Epidermal melanocyte (primary cell): ENCODE results near the gene ADSS1.
A peak's percentile ranks its signal among the peaks of the same experiment; 100 is the strongest.
"Not testable (repeated sequence)": the region's sequence is repeated elsewhere in the genome, so short reads cannot be mapped to it uniquely, and the experiment has no call there.

ENCODE experiments used
- DNase-seq: peaks from one replicate; pipeline ENCODE4 v3.0.0; 2011; ENCODE audit warnings: low spot score; ENCODE audit not compliant: insufficient read length

Gene ADSS1

GRCh38 chr14:104715871-104716270 is 8.2 kb upstream of the ADSS1 start:
- DNase-seq: no peak

GRCh38 chr14:104717137-104717536 is 6.9 kb upstream of the ADSS1 start:
- DNase-seq: no peak

- no peak for DNase-seq
Measured at GRCh38 chr14:104717646-104718045, 6.4 kb upstream of the ADSS1 start.

GRCh38 chr14:104718147-104718546 is 5.9 kb upstream of the ADSS1 start:
- DNase-seq: no peak

- DNase-seq: no peak
Measured at GRCh38 chr14:104718871-104719270, 5.2 kb upstream of the ADSS1 start.

GRCh38 chr14:104719343-104719742 is 4.7 kb upstream of the ADSS1 start:
- DNase-seq: no peak

- DNase-seq: no peak
Measured at GRCh38 chr14:104721505-104722431, 2.3 kb upstream of the ADSS1 start.

GRCh38 chr14:104722938-104723650 is 935 bp upstream of the ADSS1 start:
- DNase-seq: no peak

- DNase-seq: no peak
Measured at GRCh38 chr14:104724407-104724980, 465 bp downstream of the ADSS1 start.

- DNase-seq: peak; percentile 71
Measured at GRCh38 chr14:104724981-104725771, 1.1 kb downstream of the ADSS1 start.

GRCh38 chr14:104725772-104726548 is 1.9 kb downstream of the ADSS1 start:
- DNase-seq: no peak

- DNase-seq: no peak
Measured at GRCh38 chr14:104726600-104727451, 2.8 kb downstream of the ADSS1 start.

- no peak for DNase-seq
Measured at GRCh38 chr14:104728631-104729030, 4.6 kb downstream of the ADSS1 start.

- DNase-seq: not testable (repeated sequence)
Measured at GRCh38 chr14:104729176-104729834, 5.3 kb downstream of the ADSS1 start.

- DNase-seq: no peak
Measured at GRCh38 chr14:104729835-104730181, 5.8 kb downstream of the ADSS1 start.

GRCh38 chr14:104730487-104730886 is 6.5 kb downstream of the ADSS1 start:
- DNase-seq: no peak

GRCh38 chr14:104731320-104732294 is 7.6 kb downstream of the ADSS1 start:
- no peak for DNase-seq

- no peak for DNase-seq
Measured at GRCh38 chr14:104732355-104732804, 8.4 kb downstream of the ADSS1 start.
